Keratinocyte (primary cell): ENCODE results near the gene NAALADL2. TPM values are rescaled to one million over a fixed set of nuclear protein-coding genes. Genes with fewer than 3 reads are reported as not detected.
A peak's percentile ranks its signal among the peaks of the same experiment; 100 is the strongest.

Source experiments
- DNase-seq: peaks from one replicate; pipeline ENCODE4 v3.0.0-alpha.2; 2011; ENCODE audit warnings: low read depth, missing footprints, low spot score
- FAIRE-seq: peaks from 2 replicates; lab custom pipeline; 2011; peaks lifted over from hg19 to GRCh38; lab: Jason Lieb, UNC
- H2AFZ ChIP-seq: 2 replicates; pipeline ENCODE4 v1.6.0; 2012; ENCODE audit warnings: low read length, control low read depth, inconsistent platforms; ENCODE audit not compliant: control insufficient read depth
- H3K27ac ChIP-seq: 2 replicates; pipeline ENCODE4 v1.5.1; 2011; ENCODE audit warnings: low read length; ENCODE audit not compliant: control insufficient read depth, insufficient read depth
- H3K27me3 ChIP-seq: 3 replicates; pipeline ENCODE4 v1.6.0; 2011; ENCODE audit warnings: low read length; ENCODE audit not compliant: control insufficient read depth, insufficient read depth; ENCODE audit errors: extremely low read depth
- H3K36me3 ChIP-seq, 2 experiments: 2 replicates in 1 of 2; 3 replicates in 1 of 2; pipeline ENCODE4 v1.5.1; 2011; ENCODE audit warnings: low read length in 2 of 2, mild to moderate bottlenecking in 1 of 2; ENCODE audit not compliant: control insufficient read depth in 2 of 2, insufficient read depth in 2 of 2; ENCODE audit errors: extremely low read depth in 1 of 2
- H3K4me1 ChIP-seq: 3 replicates; pipeline ENCODE4 v1.5.1; 2011; ENCODE audit warnings: low read length; ENCODE audit not compliant: control insufficient read depth, insufficient read depth; ENCODE audit errors: extremely low read depth
- H3K4me2 ChIP-seq: 3 replicates; pipeline ENCODE4 v1.6.0; 2011; ENCODE audit warnings: low read depth, low read length; ENCODE audit not compliant: control insufficient read depth, insufficient read depth; ENCODE audit errors: extremely low read depth
- H3K4me3 ChIP-seq, 3 experiments: fragments of 200-600 bp in 1 of 3; sonication (generic) in 1 of 3; 2 replicates in 2 of 3; 3 replicates in 1 of 3; pipeline ENCODE4 v1.5.1; 2011 to 2016; ENCODE audit warnings: low read length in 3 of 3, mild to moderate bottlenecking in 3 of 3, control low read depth in 2 of 3, inconsistent platforms in 1 of 3, low read depth in 1 of 3, mixed read lengths in 1 of 3, mixed run types in 1 of 3, moderate library complexity in 1 of 3; ENCODE audit not compliant: control insufficient read depth in 2 of 3, insufficient read depth in 2 of 3; ENCODE audit errors: extremely low read depth in 1 of 3
- H3K79me2 ChIP-seq: 2 replicates; pipeline ENCODE4 v1.6.0; 2012; ENCODE audit warnings: low read length; ENCODE audit not compliant: control insufficient read depth, insufficient read depth
- H3K9ac ChIP-seq: 3 replicates; pipeline ENCODE4 v1.6.0; 2011; ENCODE audit warnings: low read length; ENCODE audit not compliant: control insufficient read depth, insufficient read depth; ENCODE audit errors: extremely low read depth
- H3K9me1 ChIP-seq: 3 replicates; pipeline ENCODE4 v1.6.0; 2011; ENCODE audit warnings: low read length; ENCODE audit not compliant: control insufficient read depth, insufficient read depth; ENCODE audit errors: extremely low read depth
- H3K9me3 ChIP-seq: 2 replicates; pipeline ENCODE4 v1.5.1; 2012; ENCODE audit warnings: low read depth, low read length; ENCODE audit not compliant: control insufficient read depth
- H4K20me1 ChIP-seq: 3 replicates; pipeline ENCODE4 v1.6.0; 2011; ENCODE audit warnings: low read length; ENCODE audit not compliant: control insufficient read depth, insufficient read depth; ENCODE audit errors: extremely low read depth
- CTCF ChIP-seq, 3 experiments: IDR thresholded peaks in 1 of 3; conservative IDR thresholded peaks in 1 of 3; optimal IDR thresholded peaks in 1 of 3; 2 replicates in 2 of 3; 3 replicates in 1 of 3; pipeline versions ENCODE3 to v1.5.1; 2011; ENCODE audit warnings: low read length in 3 of 3, mild to moderate bottlenecking in 3 of 3, moderate library complexity in 2 of 3, control low read depth in 1 of 3, inconsistent platforms in 1 of 3; ENCODE audit not compliant: insufficient read depth in 2 of 3; ENCODE audit errors: extremely low read depth in 1 of 3
- EZH2 ChIP-seq: IDR thresholded peaks from one replicate; pipeline ENCODE4 v1.6.1; 2012; ENCODE audit warnings: inconsistent platforms, mild to moderate bottlenecking, low read length, moderate library complexity
- dilution Hi-C: fragments of 300-500 bp; cut with MboI; formaldehyde crosslinking; loops from one replicate; pipeline ENCODE4 v1.7.0; 2020; ENCODE audit warnings: low sequenced_read_pairs; ENCODE audit not compliant: extremely low pct_ligation_motif_present
- polyA plus RNA-seq, 5 experiments: library from polyadenylated mRNA; depleted of rRNA in 3 of 5; stranded (reverse) in 3 of 5; stranded (forward) in 1 of 5; unstranded in 1 of 5; fragments of >200 nt; gene quantifications; 1 replicate in 1 of 5; 2 replicates in 3 of 5; 3 replicates in 1 of 5; pipeline versions ENCODE4 v1.2.1 to v1.2.3, GENCODE V29; 2011 to 2012; ENCODE audit warnings: missing spikeins in 2 of 5, low read depth in 1 of 5, low replicate concordance in 1 of 5

Gene NAALADL2
- polyA plus RNA-seq, 1 donor (not counting 4 experiments of a cell fraction or from before 2014, with no cell fraction given) = 0.75 TPM

- H2AFZ ChIP-seq = no peak overlapping the region
- H4K20me1 ChIP-seq = no peaks in the 10 kb centered on the region
- dilution Hi-C loops = no loop called here
- H3K9ac ChIP-seq = no peak overlapping the region
- peak overlapping the region; percentile 38 for H3K27ac ChIP-seq
- no peak overlapping the region for H3K4me3 ChIP-seq
- DNase-seq (no peak), FAIRE-seq (no peak)
- no peaks in the 10 kb centered on the region for H3K79me2 ChIP-seq
- H3K9me3 ChIP-seq = no peaks in the 10 kb centered on the region
- H3K9me1 ChIP-seq = no peaks in the 10 kb centered on the region
- no peaks in the 10 kb centered on the region for H3K27me3 ChIP-seq
- H3K4me1 ChIP-seq = peaks cover 40% of the 10 kb centered on the region
- H3K36me3 ChIP-seq = no peaks in the 10 kb centered on the region
- TF ChIP-seq CTCF (optimal IDR thresholded peaks at IDR 0.05 in 1 of 3, IDR thresholded peaks at IDR 0.05 in 1 of 3, conservative IDR thresholded peaks at IDR 0.05 in 1 of 3; ENCODE audit: extremely low read depth in 1 of 3, insufficient read depth in 2 of 3, low read length in 3 of 3) = no peak
- TF ChIP-seq EZH2 = no peak
- H3K4me2 ChIP-seq = peak overlapping the region; percentile 55
These were observed 92.4 kb downstream of the NAALADL2 start for GRCh38 chr3:174951498-174952005.

- Histone ChIP-seq H3K4me3 (no peak overlapping the region), H4K20me1 (no peaks in the 10 kb centered on the region), H3K9me3 (no peaks in the 10 kb centered on the region), H3K9ac (no peak overlapping the region), H2AFZ (no peak overlapping the region), H3K79me2 (no peaks in the 10 kb centered on the region), H3K36me3 (no peaks in the 10 kb centered on the region), H3K4me1 (peaks cover 55% of the 10 kb centered on the region), H3K27me3 (no peaks in the 10 kb centered on the region), H3K9me1 (no peaks in the 10 kb centered on the region), H3K27ac (no peak overlapping the region), H3K4me2 (no peak overlapping the region)
- no peak for DNase-seq
- dilution Hi-C loops = no loop called here
- no peak for TF ChIP-seq EZH2
- no peak for TF ChIP-seq CTCF (optimal IDR thresholded peaks at IDR 0.05 in 1 of 3, IDR thresholded peaks at IDR 0.05 in 1 of 3, conservative IDR thresholded peaks at IDR 0.05 in 1 of 3; ENCODE audit: extremely low read depth in 1 of 3, insufficient read depth in 2 of 3, low read length in 3 of 3)
- FAIRE-seq = peak; percentile 39
These were observed 93.9 kb downstream of the NAALADL2 start for GRCh38 chr3:174953068-174953467.
